Measurements from ENCODE around the gene NPTXR.

Gene NPTXR

DNA sequence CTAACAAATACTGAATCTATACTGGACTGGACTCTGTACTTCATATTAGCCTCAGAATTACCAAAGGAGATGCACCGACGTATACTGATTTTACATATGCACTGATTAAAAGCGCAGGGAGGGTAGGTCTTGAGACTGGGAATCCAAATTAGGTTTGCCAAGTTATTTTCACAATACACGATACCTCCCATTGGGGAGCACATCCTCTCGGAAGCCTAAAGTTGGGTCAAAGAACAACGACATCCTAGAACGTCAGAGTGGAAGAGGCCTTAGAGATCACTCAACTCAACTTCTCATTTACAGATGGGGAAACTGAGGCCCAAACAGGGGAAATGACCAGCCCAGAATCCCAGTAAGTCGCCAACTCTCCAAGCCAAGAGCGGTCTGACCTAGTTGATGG, 50.5 kb downstream of the NPTXR start:
- DNase-seq = no peak

DNA sequence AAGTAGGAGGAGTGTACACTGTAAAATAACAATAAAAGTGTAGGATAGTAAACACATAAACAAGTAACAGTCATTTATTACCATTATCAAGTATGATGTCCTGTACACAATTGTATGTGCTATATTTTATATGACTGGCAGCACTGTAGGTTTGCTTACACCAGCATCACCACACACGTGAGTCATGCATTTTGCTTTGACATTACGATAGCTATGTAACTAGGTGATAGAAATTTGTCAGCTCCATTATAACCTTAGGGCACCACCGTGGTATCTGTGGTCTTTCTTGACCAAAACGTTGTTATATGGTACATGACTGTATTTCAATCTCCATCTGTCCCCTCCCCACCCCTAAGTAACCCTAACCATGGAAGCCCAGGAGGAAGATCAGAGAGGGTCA, 51.0 kb downstream of the NPTXR start:
- DNase-seq = no peak

DNA sequence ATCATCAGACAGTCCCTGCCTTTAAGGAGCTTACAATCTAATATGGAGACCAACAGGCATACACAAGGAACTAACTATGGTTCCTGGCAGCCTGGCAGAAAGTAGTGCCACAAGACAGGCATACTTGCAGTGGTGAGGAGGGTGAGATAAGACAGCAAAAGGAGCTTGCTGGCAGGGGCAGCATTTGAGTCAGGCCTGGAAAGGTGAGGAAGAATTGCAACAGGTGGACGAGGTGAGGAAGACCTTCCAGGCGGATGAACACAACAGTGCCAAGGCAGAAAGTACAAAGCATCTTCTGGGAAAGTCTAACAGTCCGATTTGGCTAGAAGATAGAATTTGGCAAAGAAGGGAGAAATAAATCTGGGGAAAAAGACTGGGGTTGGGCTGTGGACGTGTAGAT, 54.2 kb downstream of the NPTXR start:
- DNase-seq = no peak

DNA sequence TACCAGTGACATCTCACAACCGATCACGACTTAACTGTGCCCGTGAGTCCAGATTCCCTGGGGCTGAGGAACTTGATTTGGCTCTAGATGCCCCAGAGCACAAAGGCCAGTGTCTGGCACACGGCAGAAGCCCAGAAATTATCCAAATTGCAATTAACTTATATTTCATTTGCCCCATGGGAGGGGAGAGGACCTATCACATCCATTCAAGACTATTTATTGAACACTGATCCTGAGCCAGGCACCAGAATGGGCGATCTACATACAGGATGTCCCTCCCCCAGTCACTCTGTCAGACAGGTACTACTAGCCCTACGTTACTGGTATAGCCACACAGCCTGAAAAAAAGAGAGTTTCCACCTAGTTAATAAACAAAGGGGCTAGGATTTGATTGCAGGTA, 55.0 kb downstream of the NPTXR start:
- DNase-seq = no peak

DNA sequence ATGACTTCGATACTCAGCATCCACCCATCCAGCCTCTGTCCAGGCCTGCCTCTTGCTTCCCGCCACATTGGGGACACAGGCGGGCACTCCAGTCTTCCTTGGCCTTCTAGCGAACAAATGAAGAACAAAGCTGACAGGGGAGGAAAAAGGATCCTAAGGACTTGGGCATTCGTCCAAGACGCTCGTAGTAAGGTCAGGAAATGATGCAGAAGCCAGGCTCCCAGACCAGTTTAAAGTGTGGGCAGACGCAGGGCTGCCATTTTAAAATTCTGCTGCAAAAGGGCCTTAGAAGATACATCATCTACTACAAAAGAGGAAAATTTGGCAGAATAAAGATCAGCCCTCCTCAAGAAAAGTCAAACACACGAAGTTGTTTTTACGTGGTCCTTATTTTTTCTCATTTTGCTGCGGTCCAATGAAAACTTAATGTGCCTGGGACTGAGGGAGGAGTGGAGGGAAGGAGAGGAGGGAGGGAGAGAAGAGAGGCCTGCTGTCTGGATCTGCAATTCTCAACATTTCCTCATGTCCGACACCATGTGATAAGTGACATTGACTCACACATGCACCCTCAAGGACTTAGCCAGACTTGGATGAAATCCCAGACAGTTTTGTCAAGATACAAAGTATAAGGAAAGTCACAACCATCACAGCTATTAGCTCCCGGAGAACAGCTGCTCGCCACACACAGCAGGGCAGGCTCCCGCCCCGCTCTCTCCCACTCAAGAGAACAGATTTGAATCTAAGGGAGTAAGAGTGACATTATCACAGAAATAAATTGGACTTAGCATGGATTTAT, 55.6 kb downstream of the NPTXR start:
- DNase-seq = no peak

DNA sequence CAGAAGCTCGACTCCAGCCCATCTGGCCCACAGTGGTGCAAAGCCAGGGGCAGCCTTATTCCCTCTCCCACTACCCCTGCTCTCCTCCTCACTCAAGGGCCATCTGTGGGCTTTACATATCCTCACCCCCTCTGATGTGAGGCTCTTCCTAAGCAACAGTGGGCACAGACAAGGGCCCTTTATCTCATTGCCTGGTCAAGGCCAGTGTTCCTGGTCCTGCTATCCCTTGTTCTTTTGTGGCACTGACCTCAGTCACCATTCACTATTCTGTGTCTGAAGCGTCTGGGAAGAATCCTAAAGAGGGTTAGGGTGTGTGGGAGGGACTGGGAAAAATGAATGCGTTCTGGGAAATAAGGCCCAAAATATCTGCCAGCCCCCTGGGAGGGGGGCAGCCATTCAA, 57.2 kb downstream of the NPTXR start:
- DNase-seq = no peak

DNA sequence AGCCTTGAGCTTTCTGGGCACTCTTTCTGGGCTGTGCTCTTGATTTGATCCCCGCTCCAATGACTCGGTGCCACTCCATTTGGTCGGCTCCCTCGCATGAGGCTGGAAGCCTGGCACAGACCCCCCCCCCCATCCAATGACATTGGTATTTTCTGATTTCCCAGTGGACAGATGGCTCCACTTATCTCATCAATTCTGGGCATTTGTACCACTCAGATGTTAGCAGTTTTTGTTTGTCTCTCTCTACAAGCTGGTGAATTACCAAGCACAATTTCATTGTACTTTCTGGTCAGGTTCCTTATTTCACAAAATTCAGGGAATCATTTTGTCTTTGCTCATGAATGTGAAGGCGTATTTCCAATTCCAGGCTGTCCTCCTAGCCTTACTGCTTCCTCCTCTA, 59.0 kb downstream of the NPTXR start:
- DNase-seq = no peak

DNA sequence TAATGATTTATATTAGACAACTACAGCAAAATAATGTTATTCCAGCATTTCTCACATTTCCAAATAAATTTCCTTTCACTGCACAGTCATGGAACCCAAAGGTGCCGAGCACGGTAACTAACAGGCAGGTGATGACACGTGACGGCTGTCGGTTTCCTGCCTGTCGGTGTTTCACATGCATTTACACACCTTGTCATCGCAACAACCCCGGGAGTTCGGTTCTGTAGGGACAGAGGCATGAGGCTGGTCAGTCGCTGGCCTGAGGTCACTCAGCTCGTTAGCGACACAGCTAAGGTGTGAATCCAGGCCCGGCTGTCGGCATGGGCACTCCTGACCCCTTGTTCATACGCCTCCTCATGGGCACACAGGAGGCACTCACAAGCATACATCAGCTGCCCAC, 59.8 kb downstream of the NPTXR start:
- no peak for DNase-seq

DNA sequence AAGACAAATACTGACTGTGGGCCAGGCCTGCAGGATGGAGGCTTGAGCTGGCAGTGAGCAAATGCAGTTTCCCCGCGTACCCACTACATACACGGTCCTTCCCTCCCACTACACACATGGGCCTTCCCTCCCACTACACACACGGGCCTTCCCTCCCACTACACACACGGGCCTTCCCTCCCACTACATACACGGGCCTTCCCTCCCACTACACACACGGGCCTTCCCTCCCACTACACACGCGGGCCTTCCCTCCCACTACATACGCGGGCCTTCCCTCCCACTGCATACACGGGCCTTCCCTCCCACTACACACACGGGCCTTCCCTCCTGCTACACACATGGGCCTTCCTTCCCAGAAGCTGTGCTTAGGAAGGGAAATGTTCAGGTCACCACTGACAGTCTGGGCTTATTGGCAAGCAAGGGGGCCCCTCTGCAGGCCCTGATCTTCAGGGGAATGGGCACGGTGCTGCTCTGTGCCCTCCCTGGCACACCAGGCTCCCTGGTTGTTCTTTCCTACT, 60.7 kb downstream of the NPTXR start:
- no peak for DNase-seq

DNA sequence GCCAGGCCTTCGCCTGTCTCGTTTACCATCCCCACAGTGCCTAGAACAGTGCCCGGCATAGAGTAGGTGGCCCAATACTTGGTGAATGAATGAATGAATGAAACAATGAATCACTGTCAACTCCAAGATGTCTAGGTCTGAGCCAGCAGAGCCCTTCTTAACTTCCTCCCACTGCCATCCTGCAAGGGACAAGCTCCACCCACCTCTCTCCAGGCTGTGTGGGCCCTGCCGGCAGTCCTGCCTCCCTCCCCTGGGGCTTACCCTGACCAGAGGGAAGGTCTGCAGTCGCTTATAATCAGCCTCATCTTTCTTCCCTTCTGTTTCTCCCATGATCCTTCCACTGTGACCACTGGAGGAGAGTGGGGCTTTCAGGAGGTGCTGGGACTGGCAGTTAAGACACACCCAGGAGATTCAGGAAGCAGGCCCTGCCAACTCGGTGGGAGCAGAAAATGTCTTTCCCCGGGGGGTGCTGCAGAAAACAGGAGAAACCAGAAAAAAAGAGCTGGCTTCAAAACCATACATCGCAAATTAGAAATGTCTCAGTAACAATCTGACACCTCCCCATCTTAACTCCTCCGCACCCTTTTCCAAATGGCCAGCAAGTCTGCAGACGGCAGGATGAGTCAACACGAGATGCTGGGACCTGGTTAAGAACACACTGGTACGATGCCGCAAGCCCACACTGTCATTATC, 61.3 kb downstream of the NPTXR start:
- no peak for DNase-seq

DNA sequence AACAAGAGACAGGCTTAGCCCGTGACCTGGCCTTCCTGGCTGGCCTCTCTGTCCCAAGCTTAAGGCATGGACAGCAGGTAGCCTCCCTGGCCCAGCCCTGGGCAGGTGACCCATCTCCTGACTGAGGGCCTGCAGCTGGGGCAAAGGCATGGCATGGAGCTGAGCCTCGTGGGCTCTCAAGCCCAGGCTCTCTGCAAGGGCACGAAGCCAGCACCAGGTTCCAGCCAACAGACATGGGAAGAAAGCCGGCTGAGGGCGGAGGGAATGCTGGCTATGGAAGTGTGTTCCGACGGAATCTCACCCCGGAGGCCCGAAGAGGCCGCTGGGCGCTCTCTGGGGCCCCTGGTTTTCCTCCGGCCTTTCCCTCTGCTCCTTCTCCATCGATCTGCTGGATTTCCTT, 62.8 kb downstream of the NPTXR start:
- no peak for DNase-seq

DNA sequence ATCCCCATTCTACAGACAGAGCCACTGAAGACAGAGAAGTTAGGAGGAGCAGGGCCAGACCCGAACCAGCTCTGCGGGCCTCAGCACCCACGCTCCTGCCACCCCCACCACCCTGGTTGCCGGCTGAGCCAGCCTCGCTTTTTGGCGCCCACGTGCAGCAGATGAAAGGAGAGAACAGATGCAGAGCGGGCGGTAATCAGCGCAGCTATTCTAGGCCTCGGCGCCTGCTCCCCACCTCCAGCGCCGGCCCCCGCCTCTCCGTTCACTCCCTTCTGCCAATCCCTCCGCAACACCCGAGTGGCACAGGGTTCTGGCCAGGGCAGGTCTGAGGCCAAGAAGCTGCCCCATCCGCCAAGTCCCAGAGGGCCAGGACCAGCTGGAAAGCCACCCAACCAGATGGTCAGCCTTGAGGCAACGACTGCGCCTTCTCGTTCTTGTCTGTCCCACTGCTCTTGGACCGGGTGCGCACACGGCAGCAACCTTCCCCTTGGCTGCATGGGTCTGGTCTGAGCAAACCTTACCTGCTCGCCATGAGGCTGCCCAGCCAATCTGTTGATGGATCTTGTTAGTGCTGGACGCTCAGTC, 66.6 kb downstream of the NPTXR start:
- DNase-seq = no peak

DNA sequence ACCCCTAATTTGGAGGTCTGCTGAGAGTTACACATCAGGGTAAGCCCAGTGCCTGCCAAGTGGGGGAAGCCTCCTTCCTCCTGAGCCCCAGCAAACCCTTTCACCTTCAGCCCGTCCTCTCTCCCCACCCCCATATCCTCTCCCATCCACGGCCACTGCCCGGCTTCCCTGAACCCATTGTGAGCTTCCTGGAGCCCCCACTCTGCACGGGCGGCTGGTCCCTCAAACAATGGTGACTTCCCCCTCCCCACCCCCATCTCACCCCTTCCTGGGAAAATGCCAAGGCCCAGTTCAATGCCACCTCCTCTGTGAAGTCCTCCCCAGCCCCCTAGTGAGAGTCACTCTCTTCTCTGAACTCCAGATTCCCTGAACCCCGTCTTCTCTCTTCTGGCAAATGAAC, 67.7 kb downstream of the NPTXR start:
- DNase-seq = no peak

DNA sequence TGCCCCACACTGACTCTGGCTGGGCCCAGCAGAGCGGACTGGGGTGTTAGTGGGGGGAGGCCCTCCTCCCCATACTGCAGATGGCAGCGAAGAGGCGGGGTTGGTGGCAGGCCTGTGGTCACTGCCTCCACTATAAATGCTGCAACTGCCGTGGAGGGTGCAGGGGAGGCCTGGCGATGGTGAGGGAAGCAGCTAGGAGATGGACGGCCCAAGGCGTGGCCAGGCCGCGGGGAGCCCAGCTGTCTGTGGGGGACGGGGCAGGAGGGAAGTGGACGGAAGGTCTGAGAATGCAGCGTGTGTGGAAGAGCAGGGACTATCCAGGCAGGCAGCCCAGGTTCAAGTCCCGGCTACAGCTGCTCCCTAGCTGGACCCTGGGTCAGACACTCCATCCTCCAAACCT, 68.2 kb downstream of the NPTXR start:
- DNase-seq = no peak

DNA sequence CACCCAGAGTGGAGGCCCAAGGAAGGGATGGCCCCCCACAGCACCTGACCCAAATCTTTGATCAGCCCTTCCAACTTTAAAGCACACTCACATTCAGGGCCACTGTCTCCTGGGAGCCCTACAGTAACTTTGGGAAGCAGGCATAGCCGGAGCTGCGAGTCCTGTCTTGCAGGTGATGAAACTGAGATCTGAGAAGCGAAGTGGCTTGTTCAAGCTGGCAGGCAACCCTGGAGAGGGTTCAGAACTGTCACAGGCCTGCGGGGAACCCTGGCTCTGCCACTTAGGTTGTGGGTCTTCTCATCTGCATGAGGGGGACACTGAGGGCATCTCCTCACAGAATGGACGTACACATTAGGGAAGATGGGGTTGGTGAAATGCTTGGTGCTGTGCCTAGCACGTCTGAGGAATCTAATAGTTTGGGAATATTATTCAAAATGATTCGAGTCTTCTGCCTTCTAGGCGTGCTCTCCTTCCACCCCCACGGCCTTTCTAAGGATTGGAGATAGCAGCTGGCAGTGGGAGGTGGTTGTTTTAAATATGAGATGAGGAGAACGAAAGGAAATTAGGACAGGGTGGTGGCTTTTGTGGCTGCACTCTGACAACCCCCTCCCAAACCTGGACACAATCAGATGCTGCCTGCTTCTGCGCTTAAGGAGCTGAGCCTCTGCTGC, 69.2 kb downstream of the NPTXR start:
- DNase-seq = no peak

DNA sequence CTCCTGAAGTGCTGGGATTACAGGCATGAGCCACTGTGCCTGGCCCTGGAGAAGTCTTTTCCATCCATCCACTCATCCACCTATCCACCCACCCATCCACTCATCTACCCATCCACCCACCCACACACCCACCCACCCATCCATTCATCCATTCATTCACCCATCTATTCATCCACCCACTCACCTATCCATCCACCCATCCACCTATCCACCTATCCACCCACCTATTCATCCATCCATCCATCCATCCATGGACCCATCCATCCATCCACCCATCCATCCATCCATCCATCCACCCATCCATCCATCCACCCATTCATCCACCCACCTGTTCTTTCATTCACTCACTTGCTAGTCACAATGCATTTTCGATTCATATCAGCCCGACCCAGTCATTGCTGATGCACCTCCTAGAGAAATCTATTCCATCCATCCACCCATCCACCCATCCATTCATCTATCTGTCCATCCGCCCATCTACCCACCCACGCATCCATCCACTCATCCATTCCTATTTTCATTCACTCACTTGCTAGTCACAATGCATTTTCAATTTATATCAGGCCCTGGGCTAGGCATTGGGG, 70.4 kb downstream of the NPTXR start:
- no peak for DNase-seq

DNA sequence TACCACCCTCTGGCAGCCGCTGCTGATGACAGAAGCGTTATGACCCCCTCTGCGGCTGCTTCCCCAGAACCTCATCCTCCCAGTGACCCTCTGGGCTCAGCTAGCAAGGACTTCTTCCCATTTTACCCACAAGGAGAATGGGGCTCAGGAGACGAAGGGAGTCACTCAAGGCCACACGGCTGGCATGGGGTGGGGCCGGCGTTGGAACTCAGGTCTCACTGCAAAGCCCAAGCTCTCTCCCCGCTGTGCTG, 71.3 kb downstream of the NPTXR start:
- no peak for DNase-seq

DNA sequence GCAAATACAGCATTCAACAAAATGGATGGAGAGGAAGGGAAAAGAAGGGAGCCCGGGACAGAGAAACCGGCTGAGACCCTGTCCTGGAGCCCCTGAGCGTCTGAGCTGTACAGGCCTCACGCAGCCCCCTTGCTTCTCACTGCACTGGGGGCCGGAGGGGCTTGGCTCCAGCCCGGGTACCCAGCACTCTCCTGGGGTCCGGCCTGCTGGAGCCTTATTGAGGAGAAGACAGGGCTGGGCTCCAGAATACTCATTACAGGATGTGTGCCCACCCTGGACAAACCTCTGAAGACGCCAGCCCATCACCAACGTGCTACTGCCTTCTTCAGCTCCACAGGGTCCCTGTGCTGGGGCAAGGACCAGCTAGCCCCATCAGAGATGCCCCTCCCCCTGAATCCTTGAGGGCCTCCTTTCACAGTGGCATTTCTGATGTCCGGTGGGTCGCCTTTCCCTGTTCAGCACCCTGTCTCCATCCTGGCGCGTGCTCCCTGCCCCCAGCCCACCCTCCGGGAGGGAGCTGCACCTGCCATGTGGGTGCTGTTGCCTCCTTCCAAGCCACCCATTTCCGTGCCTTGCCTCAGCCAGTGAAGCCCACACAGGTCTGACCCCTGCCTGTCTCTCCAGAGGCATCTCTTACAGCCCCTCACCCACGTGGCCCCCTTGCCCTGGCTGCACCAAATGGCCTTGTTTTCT, 73.4 kb downstream of the NPTXR start:
- no peak for DNase-seq
